GM12875 (cell line): Measurements from ENCODE around the gene ASTN2.

ENCODE experiments used
- H3K4me3 ChIP-seq: one replicate; pipeline ENCODE4 v1.5.1; 2011; ENCODE audit warnings: low read depth, low read length, control low read depth
- TF ChIP-seq, protein P1 (sequence below): IDR thresholded peaks from 2 replicates; pipeline ENCODE4 v1.5.1; 2011; ENCODE audit warnings: low read depth, mild to moderate bottlenecking, control low read depth, inconsistent platforms, low read length, moderate library complexity, borderline replicate concordance; ENCODE audit not compliant: insufficient read depth

Gene ASTN2

GRCh38 chr9:116689486-116690032 lies 725.3 kb downstream of the ASTN2 start:
- TF ChIP-seq, protein P1, sequence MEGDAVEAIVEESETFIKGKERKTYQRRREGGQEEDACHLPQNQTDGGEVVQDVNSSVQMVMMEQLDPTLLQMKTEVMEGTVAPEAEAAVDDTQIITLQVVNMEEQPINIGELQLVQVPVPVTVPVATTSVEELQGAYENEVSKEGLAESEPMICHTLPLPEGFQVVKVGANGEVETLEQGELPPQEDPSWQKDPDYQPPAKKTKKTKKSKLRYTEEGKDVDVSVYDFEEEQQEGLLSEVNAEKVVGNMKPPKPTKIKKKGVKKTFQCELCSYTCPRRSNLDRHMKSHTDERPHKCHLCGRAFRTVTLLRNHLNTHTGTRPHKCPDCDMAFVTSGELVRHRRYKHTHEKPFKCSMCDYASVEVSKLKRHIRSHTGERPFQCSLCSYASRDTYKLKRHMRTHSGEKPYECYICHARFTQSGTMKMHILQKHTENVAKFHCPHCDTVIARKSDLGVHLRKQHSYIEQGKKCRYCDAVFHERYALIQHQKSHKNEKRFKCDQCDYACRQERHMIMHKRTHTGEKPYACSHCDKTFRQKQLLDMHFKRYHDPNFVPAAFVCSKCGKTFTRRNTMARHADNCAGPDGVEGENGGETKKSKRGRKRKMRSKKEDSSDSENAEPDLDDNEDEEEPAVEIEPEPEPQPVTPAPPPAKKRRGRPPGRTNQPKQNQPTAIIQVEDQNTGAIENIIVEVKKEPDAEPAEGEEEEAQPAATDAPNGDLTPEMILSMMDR, result no peak
- H3K4me3 ChIP-seq, result no peak overlapping the region

DNA sequence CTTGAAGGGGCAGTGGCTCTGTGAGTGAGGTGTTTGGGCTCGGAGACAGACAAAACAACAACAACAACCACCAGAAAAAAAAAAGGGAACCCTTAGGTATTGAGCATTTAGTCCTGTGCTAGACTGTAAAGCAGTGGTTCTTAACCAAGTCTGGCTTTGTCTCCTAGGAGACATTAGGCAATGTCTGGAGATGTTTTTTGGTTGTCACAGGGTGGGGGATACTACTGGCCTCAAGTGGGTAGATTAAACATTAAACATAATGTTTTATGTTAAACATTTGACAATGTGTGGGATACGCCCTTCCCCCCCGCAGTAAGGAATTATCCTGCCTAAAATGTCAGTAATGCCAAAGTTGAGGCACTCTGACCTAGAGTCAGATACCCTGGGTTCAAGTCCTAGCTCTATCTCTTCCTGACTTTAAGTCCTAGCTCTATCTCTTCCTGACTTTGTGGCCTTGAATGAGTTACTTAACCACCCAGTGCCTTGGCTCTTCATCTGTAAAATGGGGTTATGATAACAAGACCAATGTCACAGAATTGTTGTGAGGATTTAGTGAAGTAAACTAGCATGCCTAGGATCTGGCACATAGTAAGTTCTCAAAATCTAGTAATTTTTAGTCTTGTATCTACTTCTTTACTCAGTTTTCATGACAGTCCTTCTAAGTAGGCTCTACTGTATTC lies 725.9 kb downstream of the ASTN2 start:
- TF ChIP-seq, protein P1, result no peak
- H3K4me3 ChIP-seq, result no peak overlapping the region

DNA sequence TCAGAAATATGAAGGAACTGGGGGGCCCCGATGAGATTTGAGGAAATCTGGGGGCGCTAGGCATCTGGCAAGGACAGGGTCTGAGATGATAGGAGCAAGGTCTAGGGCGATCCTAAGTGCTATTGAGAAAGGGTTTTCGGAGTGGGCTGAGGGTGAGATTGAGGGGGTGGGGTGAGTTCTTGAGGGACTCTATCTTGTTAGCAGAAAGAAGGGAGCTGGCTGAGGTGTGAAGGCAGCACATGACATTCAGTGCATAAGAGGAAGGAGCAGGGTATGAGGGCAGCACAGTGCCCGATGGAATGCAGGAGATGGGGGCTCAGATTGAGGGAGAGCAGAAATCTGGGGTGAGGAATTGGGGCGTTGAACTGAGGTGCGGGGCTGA lies 727.1 kb downstream of the ASTN2 start:
- TF ChIP-seq, protein P1, result no peak
- H3K4me3 ChIP-seq, result peak overlapping the region; percentile 76

- peak within 1 kb of the TSS; percentile 76 for H3K4me3 ChIP-seq
- TF ChIP-seq, protein P1, result no peak
Measured at GRCh38 chr9:116687074-116687753, 727.6 kb downstream of the ASTN2 start, which contains the start of gene TRIM32. Gene TRIM32 (plus strand): TSS chr9:116687305. CDS start chr9:116697743, 10,438 bp downstream.

DNA sequence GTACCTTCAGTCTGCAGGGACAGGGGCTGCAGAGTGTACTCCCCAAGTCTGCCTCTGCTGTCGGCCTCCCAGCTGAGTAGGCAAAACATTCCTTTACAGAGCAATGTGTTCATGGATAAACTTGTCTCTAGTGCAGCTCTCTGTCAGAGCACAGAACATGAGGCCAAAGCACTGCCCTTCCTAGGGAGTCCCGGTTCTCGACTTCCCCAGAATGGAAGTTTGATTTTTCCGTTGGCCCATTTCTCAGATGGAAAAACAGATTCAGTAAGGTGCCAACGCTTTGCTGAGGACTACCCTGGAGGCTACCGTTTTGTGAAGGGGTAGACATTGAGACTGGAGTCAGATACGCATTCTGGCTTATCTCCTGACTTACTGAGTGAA lies 728.2 kb downstream of the ASTN2 start:
- peak overlapping the region; percentile 76 for H3K4me3 ChIP-seq

DNA sequence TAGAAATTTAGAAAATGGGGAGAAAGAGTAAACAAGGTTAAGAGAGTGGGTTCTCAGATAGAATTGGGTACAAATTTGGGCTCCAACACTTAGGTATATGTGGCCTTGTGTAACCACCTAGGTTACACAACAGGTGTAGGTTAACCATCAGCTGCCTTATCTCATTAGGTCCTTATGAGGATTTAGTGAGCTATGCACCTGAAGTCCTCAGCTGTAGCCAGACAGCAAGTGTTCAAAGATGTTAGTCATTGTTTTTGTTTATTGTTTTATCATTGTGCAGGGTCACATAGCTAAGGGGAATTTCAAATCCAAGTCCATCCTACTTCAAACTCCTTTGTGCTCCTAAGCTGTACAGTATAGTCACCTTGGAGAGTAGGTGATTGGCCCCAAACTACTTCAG lies 728.7 kb downstream of the ASTN2 start:
- H3K4me3 ChIP-seq, result peak overlapping the region; percentile 76

More for the DNA sequence above, 728.2 kb downstream of the ASTN2 start:
- TF ChIP-seq, protein P1, result no peak

More for the DNA sequence above, 728.7 kb downstream of the ASTN2 start:
- TF ChIP-seq, protein P1, result no peak
